Measurements from ENCODE around the gene CCR5.
"Not testable (repeated sequence)": the region's sequence is repeated elsewhere in the genome, so short reads cannot be mapped to it uniquely, and the experiment has no call there.

The CCR5 gene

DNA sequence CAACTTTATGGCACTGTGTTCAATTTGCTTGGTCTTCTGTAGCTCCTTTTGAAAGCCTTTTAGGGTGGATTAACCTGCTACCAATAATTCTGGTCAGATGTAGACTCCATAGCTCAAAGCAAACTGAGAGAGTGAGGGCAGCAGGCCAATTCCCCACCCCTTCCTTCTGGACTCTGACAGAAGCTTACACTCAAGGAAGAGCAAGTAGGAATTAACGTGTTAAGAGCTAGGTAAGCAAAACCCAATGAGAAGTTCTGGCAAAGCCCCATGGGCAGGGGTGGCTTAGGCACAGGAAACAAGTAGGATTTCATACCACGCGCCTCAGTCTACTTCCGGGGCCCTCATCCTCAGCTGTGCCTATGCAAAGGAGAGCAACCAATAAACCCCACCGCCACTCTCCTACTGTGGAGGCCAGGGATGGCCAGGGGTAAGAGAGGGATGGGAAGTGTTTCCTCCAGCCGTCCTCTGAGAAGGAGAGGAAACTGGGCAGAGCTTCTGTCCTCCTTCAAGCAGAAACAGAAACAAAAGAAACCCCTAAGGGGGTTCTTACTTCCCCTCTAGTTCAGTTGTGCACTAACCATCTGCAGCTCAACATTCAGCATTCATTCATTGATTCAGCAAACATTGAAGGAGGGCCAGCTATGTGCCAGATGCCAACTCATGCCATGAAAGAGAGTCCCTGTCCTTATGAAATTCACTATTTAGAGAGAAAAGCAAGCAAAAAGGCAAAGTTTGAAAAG, 12.6 kb downstream of the CCR5 start:
- DNase-seq (ENCODE audit: low read depth in 2 of 3, low spot score in 1 of 3), result no peak

DNA sequence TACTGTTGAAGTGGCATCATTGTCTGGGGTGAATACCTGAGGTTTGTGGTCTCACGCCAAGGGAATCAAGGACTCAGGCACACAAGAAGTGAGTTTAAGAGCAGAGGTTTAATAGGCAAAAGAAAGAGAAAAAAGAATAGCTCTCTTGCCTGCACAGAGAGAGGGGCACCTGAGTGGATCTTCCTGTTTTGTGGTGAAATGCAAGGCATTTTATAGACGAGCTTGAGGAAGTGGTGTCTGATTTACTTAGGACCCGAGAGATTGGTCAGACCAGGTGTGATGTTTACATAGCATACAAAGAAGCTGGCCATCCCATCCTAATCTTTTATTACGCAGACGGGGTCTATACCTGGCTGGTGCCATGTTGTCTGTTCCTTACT, 13.2 kb downstream of the CCR5 start:
- DNase-seq (ENCODE audit: low read depth in 2 of 3, low spot score in 1 of 3), result no peak

DNA sequence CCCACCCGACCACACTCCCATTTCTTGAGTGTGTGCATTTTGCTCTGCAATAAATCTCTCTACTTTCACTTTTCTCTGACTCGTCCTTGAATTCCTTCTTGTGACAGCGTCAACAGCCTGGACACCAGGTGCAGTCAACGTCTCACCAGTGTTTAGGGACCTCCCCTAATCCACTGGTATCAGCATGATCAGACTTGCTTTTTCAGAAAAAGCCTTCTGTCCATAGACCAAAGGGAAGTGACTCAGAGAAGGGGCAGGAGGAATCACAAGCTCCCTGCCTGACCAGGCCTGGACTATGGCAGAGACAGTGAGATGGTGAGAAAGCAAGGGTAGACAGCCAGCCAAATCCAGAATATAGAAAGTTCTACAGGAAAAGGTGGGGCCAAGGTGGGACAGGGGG, 15.5 kb downstream of the CCR5 start:
- DNase-seq (ENCODE audit: low read depth in 2 of 3, low spot score in 1 of 3), result no peak

DNA sequence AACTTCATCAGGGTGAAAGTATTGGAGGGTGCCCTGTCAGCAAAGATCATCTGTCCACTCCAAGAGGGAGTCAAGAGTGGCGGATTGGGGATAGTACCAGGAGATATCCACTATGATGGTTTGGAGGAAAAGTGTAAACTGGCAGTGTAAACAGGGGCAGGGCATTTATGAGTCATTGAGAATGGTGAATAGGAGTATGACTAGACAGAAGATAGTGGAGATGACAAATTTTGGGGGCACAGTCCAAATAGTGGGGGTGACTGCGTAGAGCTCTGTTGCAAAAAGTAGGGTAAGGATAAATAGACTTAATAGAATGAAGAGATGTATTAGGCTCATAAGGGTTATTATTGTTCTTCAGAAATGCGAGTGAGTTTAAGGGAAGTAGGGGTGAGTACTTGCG, 18.1 kb downstream of the CCR5 start:
- not testable (repeated sequence) for DNase-seq (ENCODE audit: low read depth in 2 of 3, low spot score in 1 of 3)

DNA sequence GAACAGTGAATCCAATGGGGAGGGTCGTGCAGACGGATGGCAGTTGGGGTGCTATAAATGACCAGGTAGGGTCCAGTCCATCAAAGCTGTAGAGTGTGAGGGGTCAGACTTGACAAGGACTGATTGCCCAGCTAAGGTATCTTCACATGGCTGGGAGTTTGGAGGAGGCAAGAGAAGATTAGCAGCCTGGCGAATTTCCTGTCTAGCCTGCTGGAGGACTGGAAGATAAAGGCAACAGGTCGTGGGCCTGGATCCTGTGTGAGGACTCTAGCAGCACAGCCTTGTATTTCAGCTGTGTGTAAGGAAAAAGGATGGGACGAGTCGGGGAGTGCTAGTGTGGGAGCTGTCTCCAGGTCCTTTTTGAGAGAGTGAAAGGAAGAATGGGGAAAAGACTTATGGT, 18.6 kb downstream of the CCR5 start:
- no peak for DNase-seq (ENCODE audit: low read depth in 2 of 3, low spot score in 1 of 3)

DNA sequence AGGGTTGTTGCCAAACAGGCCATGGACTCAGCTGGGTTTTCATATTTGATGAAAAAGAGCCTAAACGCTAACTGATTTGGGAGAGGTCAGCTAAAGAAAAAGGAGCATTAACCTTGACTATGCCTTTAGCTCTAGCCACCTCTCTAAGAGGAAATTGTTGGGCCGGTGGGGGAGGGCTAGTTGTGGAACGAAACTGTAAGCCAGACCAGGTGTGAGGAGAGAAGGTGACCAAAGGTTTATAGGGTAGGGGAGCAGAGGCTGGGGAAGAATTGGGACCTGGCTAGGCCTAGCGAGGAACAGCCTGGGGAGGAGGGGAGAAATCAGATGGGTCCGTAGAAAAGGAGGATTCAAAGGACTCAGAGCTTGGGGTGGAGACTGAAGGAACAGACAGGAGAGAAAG, 20.8 kb downstream of the CCR5 start:
- not testable (repeated sequence) for DNase-seq (ENCODE audit: low read depth in 2 of 3, low spot score in 1 of 3)

DNA sequence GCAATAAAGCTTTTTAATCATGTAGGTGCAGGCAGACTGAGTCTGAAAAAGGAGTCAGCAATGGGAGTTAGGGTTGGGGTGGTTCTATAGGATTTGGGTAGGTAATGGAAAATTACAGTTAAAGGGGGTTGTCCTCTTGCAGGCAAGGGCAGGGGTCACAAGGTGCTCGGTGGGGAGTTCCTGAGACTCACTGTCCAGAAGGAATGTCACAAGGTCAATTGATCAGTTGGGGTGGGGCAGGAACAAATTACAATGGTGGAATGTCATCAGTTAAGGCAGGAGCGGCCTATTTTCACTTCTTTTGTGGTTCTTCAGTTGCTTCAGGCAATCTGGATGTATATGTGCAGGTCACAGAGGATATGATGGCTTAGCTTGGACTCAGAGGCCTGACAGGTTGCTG, 22.3 kb downstream of the CCR5 start:
- no peak for DNase-seq (ENCODE audit: low read depth in 2 of 3, low spot score in 1 of 3)

DNA sequence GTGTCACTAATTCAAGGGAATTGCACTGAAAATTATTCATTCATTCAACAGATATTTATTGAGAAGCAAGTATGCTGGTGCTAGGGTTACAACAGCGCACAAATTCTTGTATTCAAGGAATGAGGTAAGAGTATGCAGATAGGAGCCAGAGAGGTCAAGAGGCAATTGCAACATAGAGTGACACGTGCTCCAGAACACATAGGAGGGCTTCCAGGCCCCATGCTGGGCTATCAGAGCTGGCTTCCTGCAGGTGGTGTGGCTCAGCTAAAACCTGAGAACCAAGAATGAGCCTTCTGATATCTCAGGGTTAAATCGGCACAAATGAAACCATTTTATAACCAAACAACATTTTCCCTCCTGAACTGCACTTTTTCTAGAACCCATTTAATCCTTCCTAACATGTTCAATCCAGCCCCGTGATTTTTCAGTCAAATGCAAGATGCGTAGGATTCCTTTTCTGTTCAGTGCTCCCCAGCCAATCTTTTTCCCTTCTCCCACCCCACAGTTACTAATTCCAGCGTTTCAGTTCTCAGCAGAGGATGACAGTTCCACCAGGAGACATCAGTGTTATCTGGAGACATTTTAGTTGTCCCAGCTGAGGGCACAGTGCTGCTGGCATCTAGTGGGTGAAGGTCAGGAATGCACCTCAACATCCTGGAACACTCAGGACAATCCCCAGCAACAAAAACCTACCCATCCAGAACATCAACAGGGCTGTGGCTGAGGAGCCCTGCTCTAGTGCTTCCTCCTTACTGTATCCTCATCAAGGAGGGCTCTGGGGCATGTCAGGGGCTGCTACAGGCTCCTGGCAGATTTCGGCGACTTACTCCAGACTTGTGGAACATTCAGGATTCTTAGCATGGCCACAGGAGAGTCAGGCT, 23.0 kb downstream of the CCR5 start:
- no peak for DNase-seq (ENCODE audit: low read depth in 2 of 3, low spot score in 1 of 3)

DNA sequence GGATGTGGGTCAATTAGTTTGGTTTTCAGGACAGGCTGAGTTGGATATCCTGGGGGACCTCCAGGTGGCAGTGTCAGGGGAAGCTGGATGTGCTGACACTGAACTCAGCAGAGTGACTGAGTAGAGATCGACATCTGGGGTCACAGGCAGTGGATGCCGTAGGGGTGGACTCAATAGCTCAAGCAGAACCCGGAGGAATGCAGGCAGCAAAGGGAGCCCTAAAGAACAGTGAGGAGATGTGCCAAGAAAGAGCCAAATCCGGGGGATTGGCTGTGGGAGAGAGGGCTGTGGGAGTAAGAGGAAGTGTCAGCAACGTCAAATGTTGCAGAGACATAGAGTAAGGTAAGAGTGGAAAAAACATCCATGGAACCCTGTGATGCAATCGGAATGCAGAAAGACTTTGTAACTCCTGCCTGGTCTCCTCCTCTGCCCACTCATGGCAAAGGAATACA, 24.5 kb downstream of the CCR5 start:
- DNase-seq (ENCODE audit: low read depth in 2 of 3, low spot score in 1 of 3), result no peak

DNA sequence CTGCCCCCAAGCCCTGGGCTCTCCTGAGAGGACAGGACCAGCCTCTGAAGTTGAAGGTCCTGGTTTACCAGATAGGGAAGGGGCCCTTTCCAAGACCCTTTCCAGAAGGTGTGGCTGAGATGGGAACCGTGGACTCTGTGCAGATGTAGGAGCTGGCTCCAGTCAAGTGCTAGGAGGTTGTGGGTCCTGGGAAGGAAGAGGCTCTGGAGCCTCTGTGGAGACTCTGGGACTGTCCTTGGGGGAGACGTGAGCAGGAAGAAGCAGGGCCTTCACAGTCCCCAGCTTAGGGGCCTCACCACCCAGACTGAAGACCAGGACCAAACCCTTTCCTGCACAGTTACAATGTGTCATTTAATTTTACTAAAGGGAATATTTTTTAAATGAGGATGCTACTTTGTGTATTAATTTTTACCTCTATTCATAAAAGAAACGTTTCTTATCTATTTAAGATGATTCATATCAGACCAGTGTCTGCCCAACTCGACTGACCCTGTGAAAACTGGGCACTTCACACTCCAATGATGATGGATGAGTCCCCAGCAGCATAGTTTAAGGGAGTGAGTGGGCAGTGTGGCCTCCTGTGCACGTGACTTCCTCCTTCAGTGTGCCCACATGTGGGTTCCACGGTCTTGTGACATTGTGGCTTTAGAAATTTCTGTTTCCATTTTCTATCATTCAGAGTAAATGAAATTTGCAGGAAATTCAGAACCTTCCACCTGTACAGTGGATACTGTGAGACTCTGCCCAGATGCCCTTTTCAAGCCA, 25.2 kb downstream of the CCR5 start:
- no peak for DNase-seq (ENCODE audit: low read depth in 2 of 3, low spot score in 1 of 3)

DNA sequence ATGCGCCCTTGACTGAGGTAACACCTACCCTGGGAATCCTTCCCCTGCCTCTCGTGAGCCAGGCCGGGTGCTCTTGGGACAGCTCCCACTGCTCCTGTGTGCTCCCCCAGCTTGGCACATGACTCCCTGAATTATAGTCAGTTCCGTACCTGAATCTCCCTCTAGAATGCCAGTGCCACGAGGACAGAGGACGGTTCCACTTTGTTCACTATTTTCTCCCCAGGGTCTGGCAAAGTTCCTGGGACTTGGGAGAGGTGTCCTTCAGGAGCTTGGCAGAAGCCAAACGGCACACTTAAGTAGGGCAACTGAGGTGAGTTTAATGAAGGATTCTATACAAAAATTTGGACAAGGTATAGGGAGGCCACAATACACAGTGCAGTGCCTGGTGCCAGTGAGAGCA, 26.4 kb downstream of the CCR5 start:
- DNase-seq (ENCODE audit: low read depth in 2 of 3, low spot score in 1 of 3), result no peak

DNA sequence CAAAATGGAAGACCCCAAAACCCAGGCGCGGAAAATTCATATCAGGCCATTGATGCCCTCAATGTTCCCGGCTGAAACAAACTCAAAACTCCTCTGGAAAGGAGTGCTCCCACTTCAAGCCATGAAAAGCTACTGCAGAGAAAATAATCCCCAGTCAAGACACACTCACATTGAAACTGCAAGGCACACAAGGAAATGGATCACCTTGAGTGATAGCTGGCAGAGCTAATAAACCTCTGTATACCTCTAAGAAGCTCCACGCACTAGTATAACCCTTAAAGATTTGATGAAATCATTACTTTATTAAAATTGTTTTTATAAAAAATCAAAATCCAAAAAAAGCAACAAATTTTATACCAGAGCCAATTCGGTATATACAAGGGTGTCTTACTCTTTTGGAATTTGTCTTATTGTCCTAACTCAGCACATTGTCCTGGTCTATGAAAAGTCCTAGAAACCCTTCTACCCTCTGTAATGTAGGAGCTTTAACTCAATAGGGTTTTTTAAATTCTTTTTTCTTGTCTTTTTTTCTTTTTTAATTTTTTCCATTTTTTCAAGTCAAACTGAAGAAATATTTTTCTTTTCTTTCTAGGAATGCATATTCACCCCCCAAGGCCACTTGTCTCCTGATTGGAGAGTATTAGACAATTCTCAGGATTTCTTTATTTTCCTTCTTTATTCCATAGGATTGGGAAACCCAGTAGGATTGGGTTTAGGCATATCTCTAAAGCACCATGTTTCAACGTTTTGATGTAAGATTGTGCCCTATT, 27.6 kb downstream of the CCR5 start:
- no peak for DNase-seq (ENCODE audit: low read depth in 2 of 3, low spot score in 1 of 3)

DNA sequence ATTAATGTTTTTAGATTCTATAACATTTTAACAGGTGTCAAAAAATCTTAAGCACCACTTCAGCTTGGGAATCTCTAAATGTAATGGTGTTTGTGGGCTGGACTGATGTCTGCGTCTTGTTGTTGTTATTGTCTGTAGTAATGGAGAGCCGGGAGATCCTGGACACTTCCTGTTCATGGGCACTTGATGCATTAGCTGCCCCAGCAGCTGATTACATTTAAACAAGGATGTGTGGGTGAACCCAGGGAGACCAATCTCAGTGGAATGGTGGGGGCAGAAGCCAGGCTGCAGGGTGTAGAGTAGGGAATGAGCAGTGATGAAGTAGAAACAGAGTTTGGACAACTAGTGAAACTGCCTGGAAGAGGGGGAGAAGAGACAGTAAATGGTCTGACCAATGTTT, 28.4 kb downstream of the CCR5 start:
- DNase-seq (ENCODE audit: low read depth in 2 of 3, low spot score in 1 of 3), result no peak

DNA sequence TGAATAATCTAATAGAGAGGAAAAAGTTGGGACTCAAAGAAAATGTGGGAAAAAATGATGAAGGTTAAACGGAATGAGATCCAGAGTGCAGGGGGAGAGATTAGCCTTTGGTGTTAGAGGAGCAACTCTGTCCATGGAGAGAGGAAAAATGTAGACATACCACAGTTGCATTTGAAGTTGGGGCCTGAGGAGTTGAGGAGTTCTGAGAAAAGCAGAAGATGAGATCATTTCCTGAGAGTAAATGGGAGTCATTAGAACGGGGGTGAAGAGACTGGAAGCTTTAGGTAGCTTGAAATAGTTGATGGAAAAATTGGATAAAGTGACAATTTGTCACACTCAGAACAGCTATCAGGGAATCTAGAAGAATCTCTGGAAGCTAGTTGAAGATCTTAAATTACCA, 28.8 kb downstream of the CCR5 start:
- no peak for DNase-seq (ENCODE audit: low read depth in 2 of 3, low spot score in 1 of 3)

DNA sequence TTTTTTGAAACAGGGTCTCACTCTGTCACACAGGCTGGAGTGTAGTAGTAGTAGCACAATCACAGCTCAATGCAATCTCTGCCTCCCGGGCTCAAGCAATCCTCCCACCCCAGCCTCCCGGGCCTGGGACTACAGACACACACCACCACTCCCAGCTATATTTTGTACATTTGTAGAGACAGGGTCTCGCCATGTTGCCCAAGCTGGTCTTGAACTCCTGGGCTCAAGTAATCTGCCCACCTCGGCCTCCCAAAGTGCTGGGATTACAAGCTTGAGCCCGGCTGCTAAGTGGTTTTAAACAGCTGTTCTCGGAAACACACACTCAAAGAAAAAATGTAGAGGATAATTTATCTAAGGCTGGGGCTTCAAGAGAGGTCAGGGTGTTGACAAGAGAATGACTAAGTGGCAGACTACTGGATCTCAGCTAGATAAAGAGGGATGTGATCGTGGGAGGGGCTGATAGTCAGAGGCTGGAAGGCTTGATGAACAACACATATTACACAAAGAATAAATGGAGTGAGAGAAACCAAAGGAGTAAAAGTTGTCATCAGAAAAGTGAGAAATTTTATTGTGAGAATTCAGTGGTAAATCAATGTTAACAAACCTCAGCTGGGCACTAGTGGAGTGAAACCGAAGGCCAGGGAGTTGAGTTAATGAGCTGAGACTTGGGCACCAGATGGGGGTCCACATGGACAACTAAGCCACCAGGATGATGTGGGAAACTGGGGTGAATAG, 29.4 kb downstream of the CCR5 start:
- DNase-seq (ENCODE audit: low read depth in 2 of 3, low spot score in 1 of 3), result no peak

DNA sequence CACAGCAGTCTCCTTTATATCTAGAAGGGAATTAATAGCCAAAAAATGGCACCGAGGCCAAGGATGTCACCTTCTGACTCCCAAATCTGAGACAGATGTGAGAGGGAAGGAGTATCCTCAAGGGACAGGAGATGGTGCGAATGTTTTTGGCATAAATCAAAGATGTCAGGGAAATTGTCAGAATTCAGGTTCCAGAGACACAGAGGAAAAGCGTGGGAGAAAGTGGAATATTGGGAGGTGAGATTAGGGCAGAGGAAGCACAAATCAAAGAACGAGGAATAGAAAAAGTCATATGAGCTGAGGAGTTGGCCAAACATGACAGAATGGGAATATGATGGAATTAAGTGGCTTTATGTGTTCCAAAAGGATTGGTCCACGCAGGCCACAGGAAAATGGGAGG, 30.1 kb downstream of the CCR5 start:
- DNase-seq (ENCODE audit: low read depth in 2 of 3, low spot score in 1 of 3), result no peak

DNA sequence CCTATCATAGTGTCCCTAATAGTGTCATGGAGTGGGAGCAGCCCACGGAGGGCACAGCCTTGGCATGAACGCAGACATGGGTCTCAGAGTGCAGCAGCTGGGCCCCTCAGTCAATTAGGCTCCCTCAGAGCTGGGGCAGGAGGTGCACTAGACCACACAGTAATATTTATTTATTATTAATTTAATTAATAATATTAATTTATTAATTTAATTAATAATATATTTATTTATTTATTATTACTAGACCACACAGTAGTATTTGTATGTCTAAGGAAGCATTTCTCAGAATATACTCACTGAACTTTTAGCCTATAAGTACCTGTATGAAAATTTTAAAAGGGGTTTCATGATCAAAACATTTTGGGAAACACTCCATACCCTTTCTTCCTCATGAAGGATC, 30.8 kb downstream of the CCR5 start:
- DNase-seq (ENCODE audit: low read depth in 2 of 3, low spot score in 1 of 3), result no peak

DNA sequence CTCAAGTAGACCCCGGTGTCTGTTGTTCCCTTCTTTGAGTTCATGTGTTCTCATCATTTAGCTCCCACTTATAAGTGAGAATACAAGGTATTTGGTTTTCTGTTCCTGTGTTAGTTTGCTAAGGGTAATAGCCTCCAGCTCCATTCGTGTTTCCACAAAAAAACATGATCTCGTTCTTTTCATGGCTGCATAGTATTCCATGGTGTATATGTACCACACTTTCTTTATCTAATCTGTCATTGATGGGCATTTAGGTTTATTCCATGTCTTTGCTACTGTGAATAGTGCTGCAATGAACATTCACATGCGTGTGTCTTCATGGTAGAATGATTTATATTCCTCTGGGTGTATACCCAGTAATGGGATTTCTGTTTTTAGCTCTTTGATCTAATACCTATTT, 32.2 kb downstream of the CCR5 start:
- not testable (repeated sequence) for DNase-seq (ENCODE audit: low read depth in 2 of 3, low spot score in 1 of 3)

DNA sequence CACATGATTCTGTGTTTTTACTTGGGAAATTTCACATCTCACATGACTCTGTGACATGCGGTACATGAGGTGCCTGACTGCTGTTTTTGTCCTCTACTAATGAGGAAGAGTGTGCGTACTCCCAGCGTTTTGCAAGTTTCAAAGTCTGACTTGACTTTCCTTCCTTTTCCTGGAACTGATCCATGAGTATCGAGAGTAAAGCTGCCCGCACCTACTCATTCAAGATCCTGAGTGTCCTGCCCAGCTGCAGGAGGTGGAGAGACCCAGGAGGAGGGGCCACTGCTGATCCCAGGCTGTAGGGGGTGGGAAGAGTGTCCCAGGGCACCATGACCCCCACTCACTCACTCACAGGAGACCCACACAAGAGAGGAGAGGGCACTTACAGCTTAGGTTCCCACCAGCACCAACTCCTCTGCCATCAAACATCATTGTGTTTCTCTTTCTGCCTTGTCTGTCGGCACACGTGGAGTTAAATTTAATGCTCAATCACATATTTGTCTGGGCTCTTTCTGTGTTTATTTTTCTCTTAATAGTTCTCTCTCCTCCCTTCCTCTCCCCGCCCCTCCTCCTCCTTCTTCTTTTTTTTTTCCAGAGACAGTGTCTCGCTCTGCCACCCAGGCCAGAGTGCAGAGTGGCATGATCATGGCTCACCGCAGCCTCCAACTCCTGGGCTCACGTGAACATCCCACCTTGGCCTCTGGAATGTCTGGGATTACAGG, 34.7 kb downstream of the CCR5 start:
- no peak for DNase-seq (ENCODE audit: low read depth in 2 of 3, low spot score in 1 of 3)

DNA sequence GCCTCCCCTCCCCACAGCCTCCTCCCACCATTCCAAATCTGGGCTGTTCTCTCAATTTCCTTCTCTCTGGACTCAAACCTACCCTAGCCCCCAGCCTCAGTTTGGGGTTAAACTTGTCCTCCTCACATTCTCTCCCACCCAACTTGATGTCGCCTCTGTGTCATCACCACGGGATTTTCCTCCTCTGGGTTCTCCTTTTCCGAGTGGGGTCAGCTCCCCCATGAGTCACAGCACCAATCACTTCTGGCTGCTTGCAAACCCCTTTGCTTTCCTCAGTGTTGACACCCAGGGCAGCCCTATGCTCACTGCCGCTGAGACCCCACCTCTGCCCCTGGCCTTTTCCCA, 35.7 kb downstream of the CCR5 start:
- DNase-seq (ENCODE audit: low read depth in 2 of 3, low spot score in 1 of 3), result no peak
